HepG2 (cell line): Measurements from ENCODE around the gene GCN1. TPM values are rescaled to one million over a fixed set of nuclear protein-coding genes. Genes with fewer than 3 reads are reported as not detected.

Experiments
- ATAC-seq: fragments of 200-7000 bp; cut with Tn5 transposase; 3 replicates; pipeline ENCODE4 v1.9.1; 2020; ENCODE audit warnings: mild to moderate bottlenecking, moderate library complexity
- BruUV-seq: library from RNA; stranded (reverse); fragments of 400-500 nt; replicated peaks from 2 replicates; lab custom pipeline; 2021; lab: Mats Ljungman, UMichigan
- CTCF ChIA-PET: fragments of 300-600 bp; formaldehyde crosslinking; extraction: SDS; loops from one replicate; lab custom pipeline; 2021; ENCODE audit warnings: low total read pairs, inconsistent platforms, low intra/inter-chr PET ratio; lab: Yijun Ruan, JAX
- POLR2A ChIA-PET: fragments of 350-600 bp; sonication (Branson Sonifier 250); formaldehyde crosslinking; loops from one replicate; lab custom pipeline; 2020; ENCODE audit warnings: antibody characterized with exemption, inconsistent platforms; lab: Yijun Ruan, JAX
- DNase-seq: peaks from one replicate; pipeline ENCODE4 v3.0.0-alpha.2; 2015; ENCODE audit warnings: low spot score
- FAIRE-seq: peaks from 3 replicates; lab custom pipeline; 2011; peaks lifted over from hg19 to GRCh38; lab: Jason Lieb, UNC
- H2AFZ ChIP-seq: one replicate; pipeline ENCODE4 v1.6.1; 2011; ENCODE audit warnings: low read length, inconsistent platforms
- H3K27ac ChIP-seq: fragments of 300-600 bp; 3 replicates; pipeline ENCODE4 v1.8.0; 2011; ENCODE audit warnings: mixed run types, mild to moderate bottlenecking, mixed read lengths, low read length, inconsistent platforms; ENCODE audit not compliant: insufficient read depth; ENCODE audit errors: extremely low read length
- H3K27me3 ChIP-seq, 2 experiments: fragments of 200-600 bp in 1 of 2; 2 replicates in 1 of 2; 3 replicates in 1 of 2; pipeline versions ENCODE4 v1.6.0 to v1.8.0; 2011; ENCODE audit warnings: low read length in 2 of 2, mild to moderate bottlenecking in 2 of 2, moderate library complexity in 2 of 2, inconsistent platforms in 1 of 2; ENCODE audit not compliant: insufficient read depth in 2 of 2, control insufficient read depth in 1 of 2
- H3K36me3 ChIP-seq, 2 experiments: fragments of 200-600 bp in 1 of 2; replicated peaks in 1 of 2; 2 replicates in 1 of 2; 3 replicates in 1 of 2; pipeline versions ENCODE4 v1.5.1 to v1.8.0; 2011; ENCODE audit warnings: low read length in 2 of 2, inconsistent platforms in 1 of 2; ENCODE audit not compliant: insufficient read depth in 2 of 2, control insufficient read depth in 1 of 2
- H3K4me1 ChIP-seq: 2 replicates; pipeline ENCODE4 v1.5.1; 2012; ENCODE audit warnings: low read length, inconsistent platforms; ENCODE audit not compliant: insufficient read depth
- H3K4me2 ChIP-seq: 2 replicates; pipeline ENCODE4 v1.6.0; 2011; ENCODE audit warnings: low read depth, low read length, inconsistent platforms
- H3K4me3 ChIP-seq, 3 experiments: fragments of 200-600 bp in 1 of 3; sonication (generic), shearing (Covaris generic) in 1 of 3; replicated peaks in 1 of 3; 2 replicates each; pipeline ENCODE4 v1.5.1; 2011 to 2016; ENCODE audit warnings: low read length in 3 of 3, inconsistent platforms in 2 of 3, low read depth in 2 of 3, mild to moderate bottlenecking in 2 of 3, control low read depth in 1 of 3, mixed read lengths in 1 of 3; ENCODE audit not compliant: insufficient read depth in 1 of 3
- H3K79me2 ChIP-seq: one replicate; pipeline ENCODE4 v1.6.1; 2011; ENCODE audit warnings: low read length, inconsistent platforms; ENCODE audit not compliant: insufficient read depth
- H3K9ac ChIP-seq: 2 replicates; pipeline ENCODE4 v1.6.0; 2011; ENCODE audit warnings: mild to moderate bottlenecking, low read depth, low read length, inconsistent platforms; ENCODE audit not compliant: insufficient read depth
- H3K9me3 ChIP-seq: 2 replicates; pipeline ENCODE4 v1.5.1; 2012; ENCODE audit warnings: mild to moderate bottlenecking, low read length
- H4K20me1 ChIP-seq: 2 replicates; pipeline ENCODE4 v1.6.0; 2011; ENCODE audit warnings: inconsistent platforms, mild to moderate bottlenecking, low read length, moderate library complexity; ENCODE audit not compliant: insufficient read depth
- AGO2 ChIP-seq: fragments of 200-400 bp; formaldehyde crosslinking; optimal IDR thresholded peaks from 2 replicates; pipeline ENCODE3; 2017; ENCODE audit warnings: mild to moderate bottlenecking, low read depth, low read length, moderate library complexity
- CCDC6 ChIP-seq: sonication (generic); formaldehyde crosslinking; IDR thresholded peaks from 2 replicates; pipeline ENCODE4 v1.8.1; 2022; ENCODE audit warnings: mild to moderate bottlenecking, missing genetic modification reagents, moderate library complexity
- ESRRA ChIP-seq: sonication (generic); formaldehyde crosslinking; IDR thresholded peaks from 2 replicates; pipeline ENCODE4 v1.5.1; 2020; ENCODE audit warnings: mild to moderate bottlenecking, low read depth, missing genetic modification reagents
- EZH2 ChIP-seq: conservative IDR thresholded peaks from 2 replicates; pipeline ENCODE4 v1.6.1; 2012; ENCODE audit warnings: mild to moderate bottlenecking, low read depth, low read length, moderate library complexity
- FOXM1 ChIP-seq: sonication (generic); formaldehyde crosslinking; IDR thresholded peaks from 2 replicates; pipeline ENCODE4 v1.5.0; 2020; ENCODE audit warnings: missing genetic modification reagents
- HHEX ChIP-seq: IDR thresholded peaks from 2 replicates; pipeline ENCODE4 v1.6.1; 2016; ENCODE audit warnings: control low read depth
- ISX ChIP-seq: sonication (generic); formaldehyde crosslinking; conservative IDR thresholded peaks from 2 replicates; pipeline ENCODE4 v1.5.0; 2020; ENCODE audit warnings: missing genetic modification reagents
- PAWR ChIP-seq: sonication (generic); formaldehyde crosslinking; IDR thresholded peaks from 2 replicates; pipeline ENCODE4 v1.4.0; 2020; ENCODE audit warnings: missing genetic modification reagents, mild to moderate bottlenecking, borderline replicate concordance
- RXRB ChIP-seq: IDR thresholded peaks from 2 replicates; pipeline ENCODE4 v1.6.1; 2016; ENCODE audit warnings: borderline replicate concordance, missing genetic modification reagents, missing compliant biosample characterization
- SALL1 ChIP-seq: sonication (generic); formaldehyde crosslinking; IDR thresholded peaks from 2 replicates; pipeline ENCODE4 v1.8.0; 2022; ENCODE audit warnings: mild to moderate bottlenecking, missing genetic modification reagents
- TERF1 ChIP-seq: sonication (generic); formaldehyde crosslinking; IDR thresholded peaks from 2 replicates; pipeline ENCODE4 v1.8.0; 2022; ENCODE audit warnings: mild to moderate bottlenecking, missing genetic modification reagents, moderate library complexity
- ZNF430 ChIP-seq: sonication (generic); formaldehyde crosslinking; IDR thresholded peaks from 2 replicates; pipeline ENCODE4 v1.9.0; 2021; ENCODE audit warnings: mild to moderate bottlenecking, missing genetic modification reagents
- ZNF629 ChIP-seq: sonication (generic); formaldehyde crosslinking; conservative IDR thresholded peaks from 2 replicates; pipeline ENCODE4 v1.5.0; 2020; ENCODE audit warnings: missing genetic modification reagents
- ZNF674 ChIP-seq: sonication (generic); formaldehyde crosslinking; IDR thresholded peaks from 2 replicates; pipeline ENCODE4 v1.5.0; 2020; ENCODE audit warnings: low read depth, mild to moderate bottlenecking, missing genetic modification reagents
- ZNF7 ChIP-seq: IDR thresholded peaks from 2 replicates; pipeline ENCODE4 v1.6.1; 2016; ENCODE audit warnings: missing biosample characterization, missing genetic modification reagents
- WGBS: methylation state at CpG from one replicate; pipeline ENCODE4 v1.1.6; 2017; ENCODE audit warnings: low lambda C conversion rate; 5-methylcytosine and 5-hydroxymethylcytosine counted together
- in situ Hi-C: cut with HindIII; loops from 2 replicates; pipeline ENCODE4 v1.10.0; 2017; ENCODE audit warnings: low pct_unique_long_range_greater_than_20kb; ENCODE audit not compliant: extremely low pct_ligation_motif_present
- intact Hi-C: fragments of 100-400 bp; cut with micrococcal nuclease; formaldehyde crosslinking; loops from one replicate; pipeline ENCODE4 v1.10.0; 2022; ENCODE audit not compliant: unreplicated experiment
- polyA plus RNA-seq, 8 experiments: library from polyadenylated mRNA; depleted of rRNA in 3 of 8; stranded (reverse) in 7 of 8; unstranded in 1 of 8; fragments of >200 nt; fragmentation: Illumina TruSeq in 4 of 8; extraction: Trizol in 4 of 8; gene quantifications; 2 replicates each; pipeline versions ENCODE4 v1.2.1 to v1.2.3, GENCODE V29; 2011 to 2016; ENCODE audit warnings: low read depth in 4 of 8, missing spikeins in 1 of 8, mixed read lengths in 1 of 8; ENCODE audit not compliant: insufficient read depth in 1 of 8
- total RNA-seq, 5 experiments: library from RNA; depleted of rRNA; stranded (reverse); fragments of >200 nt; fragmentation: Illumina TruSeq; extraction: Trizol; gene quantifications; 2 replicates each; pipeline ENCODE4 v1.2.3, GENCODE V29; 2016; ENCODE audit warnings: low read depth in 1 of 5
- TF ChIP-seq, protein P1 (sequence below): sonication (generic); formaldehyde crosslinking; IDR thresholded peaks from 2 replicates; pipeline ENCODE4 v1.4.0; 2020; ENCODE audit warnings: mild to moderate bottlenecking, missing genetic modification reagents
- TF ChIP-seq, protein P2 (sequence below): sonication (generic); formaldehyde crosslinking; conservative IDR thresholded peaks from 2 replicates; pipeline ENCODE4 v1.5.0; 2020; ENCODE audit warnings: missing genetic modification reagents

The GCN1 gene
- total and polyA plus RNA-seq, 2 of the 13 experiments (the other 11 are each of a cell fraction or from before 2014, with no cell fraction given) = 58.2 to 83.0 TPM

GRCh38 chr12:120220838-120221575, 26.5 kb upstream of the GCN1 start (continued):
- no peak for TF ChIP-seq ZNF7 (CRISPR knock-in tag)
- TF ChIP-seq ESRRA (CRISPR knock-in tag) = no peak
- no peak for TF ChIP-seq PAWR (CRISPR knock-in tag)
- no peak for TF ChIP-seq HHEX (CRISPR knock-in tag)
- TF ChIP-seq FOXM1 (CRISPR knock-in tag) = no peak
- TF ChIP-seq, protein P1, sequence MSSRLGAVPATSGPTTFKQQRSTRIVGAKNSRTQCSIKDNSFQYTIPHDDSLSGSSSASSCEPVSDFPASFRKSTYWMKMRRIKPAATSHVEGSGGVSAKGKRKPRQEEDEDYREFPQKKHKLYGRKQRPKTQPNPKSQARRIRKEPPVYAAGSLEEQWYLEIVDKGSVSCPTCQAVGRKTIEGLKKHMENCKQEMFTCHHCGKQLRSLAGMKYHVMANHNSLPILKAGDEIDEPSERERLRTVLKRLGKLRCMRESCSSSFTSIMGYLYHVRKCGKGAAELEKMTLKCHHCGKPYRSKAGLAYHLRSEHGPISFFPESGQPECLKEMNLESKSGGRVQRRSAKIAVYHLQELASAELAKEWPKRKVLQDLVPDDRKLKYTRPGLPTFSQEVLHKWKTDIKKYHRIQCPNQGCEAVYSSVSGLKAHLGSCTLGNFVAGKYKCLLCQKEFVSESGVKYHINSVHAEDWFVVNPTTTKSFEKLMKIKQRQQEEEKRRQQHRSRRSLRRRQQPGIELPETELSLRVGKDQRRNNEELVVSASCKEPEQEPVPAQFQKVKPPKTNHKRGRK (CRISPR knock-in tag) = no peak

DNA sequence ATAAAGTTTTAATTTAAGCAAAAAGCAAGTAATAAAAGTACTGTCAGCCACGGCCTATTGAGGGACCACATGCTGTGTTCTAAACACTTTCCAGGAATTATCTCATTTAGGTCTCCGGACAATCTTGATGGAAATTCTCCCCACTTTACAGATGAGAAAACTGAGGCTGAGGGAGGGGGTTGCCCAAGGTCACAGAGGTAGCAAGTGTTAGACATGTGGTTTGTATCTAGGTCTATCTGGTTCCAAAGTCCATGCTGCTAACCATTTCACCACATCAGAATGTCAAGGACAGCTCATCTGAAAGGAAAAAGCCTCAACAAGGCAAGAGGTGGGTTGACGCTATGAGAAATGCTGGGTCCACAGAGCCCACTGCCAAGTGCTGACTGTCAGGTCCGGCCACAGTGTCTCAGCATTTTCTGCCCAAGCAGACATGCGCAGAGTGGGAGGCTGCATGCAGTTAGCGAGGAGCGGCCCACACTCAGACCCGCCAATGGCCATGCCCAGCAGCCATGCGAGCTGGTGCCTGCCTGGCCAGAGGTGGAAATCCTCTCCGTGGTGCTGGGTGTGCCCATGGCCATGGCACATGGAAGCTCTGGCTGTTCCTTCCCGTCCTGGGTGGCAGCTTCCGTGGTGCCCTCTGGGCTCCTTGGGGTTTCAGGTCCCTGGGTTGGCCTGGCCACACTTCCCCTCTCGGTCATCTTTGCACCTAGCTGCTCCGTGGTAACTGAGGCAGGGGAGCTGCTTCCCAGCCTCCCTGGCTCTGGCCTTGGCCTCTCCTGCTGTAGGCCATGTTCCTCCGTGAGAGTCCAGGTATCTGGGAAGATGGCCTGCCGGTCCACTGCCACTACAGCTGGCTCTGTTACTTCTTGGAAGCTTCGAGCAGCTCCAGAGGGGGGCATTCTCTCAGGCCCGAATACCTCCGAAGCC, 24.4 kb upstream of the GCN1 start:
- H3K27ac ChIP-seq = peak overlapping the region; percentile 64
- H3K4me1 ChIP-seq = peaks cover 41% of the 10 kb centered on the region
- intact Hi-C loops = no loop called here
- H3K4me2 ChIP-seq = no peak overlapping the region
- CTCF ChIA-PET = no interaction called here
- BruUV-seq = no TSS peak
- H3K27me3 ChIP-seq = no peaks in the 10 kb centered on the region; a peak in 1 of 5 replicates
- FAIRE-seq (peak; percentile 18), ATAC-seq (peak; percentile 37), DNase-seq (peak; percentile 85)
- 88% methylated on average over 10 of the region's 19 CpGs for WGBS
- H3K9ac ChIP-seq = 0 out of 2 replicates have a peak overlapping the region, but pooled peaks have one; percentile 16
- H4K20me1 ChIP-seq = no peaks in the 10 kb centered on the region
- H3K4me3 ChIP-seq = no peak overlapping the region
- no peaks in the 10 kb centered on the region for H3K79me2 ChIP-seq
- no peak overlapping the region for H2AFZ ChIP-seq
- POLR2A ChIA-PET = interaction anchor here (0.9 to 8.2 kb wide), 6 partner anchors 10 to 73 kb away, joined by 3 to 115 read pairs (median 18); partner anchors contain the start of genes RNU4-1, RNU4-2 and RPLP0
- in situ Hi-C loops = loop anchor here (10.0 kb wide), 1 partner anchor 46 kb away; the partner anchor contains the start of gene PXN
- H3K9me3 ChIP-seq = no peaks in the 10 kb centered on the region
- peaks cover 14 to 30% of the 10 kb centered on the region in 2 experiments; a peak in 4 of 5 replicates for H3K36me3 ChIP-seq
- TF ChIP-seq ISX (CRISPR knock-in tag) = no peak
- TF ChIP-seq SALL1 = peak; percentile 37; the same call in 1 of the 2 replicates
- no peak for TF ChIP-seq ZNF430 (CRISPR knock-in tag)
- TF ChIP-seq TERF1 = no peak
- TF ChIP-seq CCDC6 (CRISPR knock-in tag) = no peak
- no peak for TF ChIP-seq EZH2
- TF ChIP-seq RXRB (CRISPR knock-in tag) = peak; percentile 58; the same call in 1 of the 2 replicates
- peak; percentile 99 for TF ChIP-seq ZNF629 (CRISPR knock-in tag)
- TF ChIP-seq ZNF674 = no peak
- TF ChIP-seq, protein P2, sequence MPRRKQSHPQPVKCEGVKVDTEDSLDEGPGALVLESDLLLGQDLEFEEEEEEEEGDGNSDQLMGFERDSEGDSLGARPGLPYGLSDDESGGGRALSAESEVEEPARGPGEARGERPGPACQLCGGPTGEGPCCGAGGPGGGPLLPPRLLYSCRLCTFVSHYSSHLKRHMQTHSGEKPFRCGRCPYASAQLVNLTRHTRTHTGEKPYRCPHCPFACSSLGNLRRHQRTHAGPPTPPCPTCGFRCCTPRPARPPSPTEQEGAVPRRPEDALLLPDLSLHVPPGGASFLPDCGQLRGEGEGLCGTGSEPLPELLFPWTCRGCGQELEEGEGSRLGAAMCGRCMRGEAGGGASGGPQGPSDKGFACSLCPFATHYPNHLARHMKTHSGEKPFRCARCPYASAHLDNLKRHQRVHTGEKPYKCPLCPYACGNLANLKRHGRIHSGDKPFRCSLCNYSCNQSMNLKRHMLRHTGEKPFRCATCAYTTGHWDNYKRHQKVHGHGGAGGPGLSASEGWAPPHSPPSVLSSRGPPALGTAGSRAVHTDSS = no peak
- peak; percentile 60 for TF ChIP-seq AGO2
